Peyer's patch (tissue), 4 donors: ENCODE measurements around the gene KLHL13. TPM values are rescaled to one million over a fixed set of nuclear protein-coding genes. Genes with fewer than 3 reads are reported as not detected.

Source experiments
- DNase-seq, 3 donors: peaks; one replicate each; pipeline ENCODE4 v3.0.0-alpha.2; 2017 to 2019
- H3K27ac ChIP-seq, 4 donors: fragments of 200-600 bp; sonication (generic); one replicate each; pipeline ENCODE4 v1.5.1; 2016 to 2019
- H3K27me3 ChIP-seq, 2 donors: fragments of 200-600 bp; sonication (generic); one replicate each; pipeline ENCODE4 v1.5.1; 2019
- H3K36me3 ChIP-seq, 3 donors: fragments of 200-600 bp; sonication (generic); one replicate each; pipeline ENCODE4 v1.5.1; 2016 to 2019
- H3K4me1 ChIP-seq, 4 donors: fragments of 200-600 bp; sonication (generic); one replicate each; pipeline ENCODE4 v1.5.1; 2016 to 2019
- H3K4me3 ChIP-seq, 4 donors: fragments of 200-600 bp; sonication (generic); 1 replicate in 3 of 4; 2 replicates in 1 of 4; pipeline ENCODE4 v1.5.1; 2016 to 2019; ENCODE audit warnings: mild to moderate bottlenecking in 1 of 4
- H3K9me3 ChIP-seq, 4 donors: fragments of 200-600 bp; sonication (generic); one replicate each; pipeline ENCODE4 v1.5.1; 2016 to 2019; ENCODE audit warnings: mild to moderate bottlenecking in 1 of 4
- CTCF ChIP-seq, 6 experiments: fragments of 450-650 bp in 4 of 6; fragments of 200-600 bp in 2 of 6; sonication (generic) in 1 of 6; IDR thresholded peaks; one replicate each; pipeline ENCODE4 v1.5.1; 2017 to 2019; ENCODE audit warnings: antibody characterized with exemption in 6 of 6, mild to moderate bottlenecking in 3 of 6, moderate library complexity in 1 of 6
- POLR2A ChIP-seq, 2 donors: fragments of 450-650 bp; IDR thresholded peaks; one replicate each; pipeline ENCODE4 v1.5.1; 2017; ENCODE audit warnings: antibody characterized with exemption in 2 of 2, mild to moderate bottlenecking in 2 of 2, moderate library complexity in 2 of 2
- total RNA-seq, 4 donors: library from RNA; depleted of rRNA; stranded (reverse); fragments of >200 nt; gene quantifications; one replicate each; pipeline ENCODE4 v1.1.0, GENCODE V29; 2016

Gene KLHL13
- total RNA-seq, 4 donors from 2014 or later: 4.0 to 14.0 (median 8.1) TPM

- no peak overlapping the region for H3K27ac ChIP-seq
- H3K27me3 ChIP-seq: no peaks in the 10 kb centered on the region
- H3K36me3 ChIP-seq: no peaks in the 10 kb centered on the region
- H3K9me3 ChIP-seq: no peaks in the 10 kb centered on the region
- TF ChIP-seq CTCF (IDR thresholded peaks at IDR 0.05) (no peak), POLR2A (IDR thresholded peaks at IDR 0.05) (no peak)
- DNase-seq: no peak
- no peak overlapping the region for H3K4me3 ChIP-seq
- no peaks in the 10 kb centered on the region for H3K4me1 ChIP-seq
Measured at GRCh38 chrX:117910216-117910615, 206.4 kb downstream of the KLHL13 start.

- H3K9me3 ChIP-seq: no peaks in the 10 kb centered on the region
- no peak overlapping the region for H3K27ac ChIP-seq
- no peaks in the 10 kb centered on the region for H3K27me3 ChIP-seq
- H3K4me3 ChIP-seq: no peak overlapping the region
- H3K4me1 ChIP-seq: no peaks in the 10 kb centered on the region
- no peak for DNase-seq
- TF ChIP-seq CTCF (IDR thresholded peaks at IDR 0.05): no peak
- no peak for TF ChIP-seq POLR2A (IDR thresholded peaks at IDR 0.05)
- H3K36me3 ChIP-seq: no peaks in the 10 kb centered on the region
Measured at GRCh38 chrX:117898226-117898625, 218.4 kb downstream of the KLHL13 start.

GRCh38 chrX:117895418-117895817 is 221.2 kb downstream of the KLHL13 start:
- TF ChIP-seq POLR2A (IDR thresholded peaks at IDR 0.05) (no peak), CTCF (IDR thresholded peaks at IDR 0.05) (no peak)
- Histone ChIP-seq H3K9me3 (no peaks in the 10 kb centered on the region), H3K27ac (no peak overlapping the region), H3K4me1 (no peaks in the 10 kb centered on the region), H3K27me3 (no peaks in the 10 kb centered on the region), H3K4me3 (no peak overlapping the region), H3K36me3 (no peaks in the 10 kb centered on the region)
- DNase-seq: no peak

GRCh38 chrX:117892469-117892868 is 224.1 kb downstream of the KLHL13 start:
- Histone ChIP-seq H3K27me3 (no peaks in the 10 kb centered on the region), H3K4me1 (no peaks in the 10 kb centered on the region), H3K9me3 (no peaks in the 10 kb centered on the region), H3K27ac (no peak overlapping the region), H3K36me3 (no peaks in the 10 kb centered on the region), H3K4me3 (no peak overlapping the region)
- DNase-seq: no peak
- TF ChIP-seq POLR2A (IDR thresholded peaks at IDR 0.05): no peak
- TF ChIP-seq CTCF (IDR thresholded peaks at IDR 0.05): no peak

GRCh38 chrX:117871796-117872195 is 244.8 kb downstream of the KLHL13 start:
- Histone ChIP-seq H3K27me3 (no peaks in the 10 kb centered on the region), H3K36me3 (no peaks in the 10 kb centered on the region), H3K27ac (no peak overlapping the region), H3K4me3 (no peak overlapping the region), H3K9me3 (peaks cover 0 to 4% (median 0%) of the 10 kb centered on the region in 4 donors), H3K4me1 (no peaks in the 10 kb centered on the region)
- DNase-seq: no peak
- TF ChIP-seq POLR2A (IDR thresholded peaks at IDR 0.05) (no peak), CTCF (IDR thresholded peaks at IDR 0.05) (no peak)

GRCh38 chrX:117860517-117860916 is 256.1 kb downstream of the KLHL13 start:
- H3K27ac ChIP-seq: no peak overlapping the region
- DNase-seq: no peak
- TF ChIP-seq POLR2A (IDR thresholded peaks at IDR 0.05): no peak
- TF ChIP-seq CTCF (IDR thresholded peaks at IDR 0.05): no peak

More at GRCh38 chrX:117860517-117860916, 256.1 kb downstream of the KLHL13 start:
- Histone ChIP-seq H3K4me3 (no peak overlapping the region), H3K27me3 (no peaks in the 10 kb centered on the region), H3K36me3 (no peaks in the 10 kb centered on the region), H3K4me1 (no peaks in the 10 kb centered on the region), H3K9me3 (no peaks in the 10 kb centered on the region)
